IPS-18c (cell line): ENCODE data around the gene TERB1.

Experiments
- H3K4me3 ChIP-seq: 2 replicates; pipeline ENCODE4 v1.7.0; 2013; ENCODE audit warnings: low read depth, mild to moderate bottlenecking, low read length, moderate library complexity; ENCODE audit not compliant: insufficient read depth
- H3K9me3 ChIP-seq: one replicate; pipeline ENCODE4 v1.6.1; 2013; ENCODE audit warnings: mild to moderate bottlenecking, low read length, moderate library complexity; ENCODE audit not compliant: control insufficient read depth, insufficient read depth

Gene TERB1

DNA sequence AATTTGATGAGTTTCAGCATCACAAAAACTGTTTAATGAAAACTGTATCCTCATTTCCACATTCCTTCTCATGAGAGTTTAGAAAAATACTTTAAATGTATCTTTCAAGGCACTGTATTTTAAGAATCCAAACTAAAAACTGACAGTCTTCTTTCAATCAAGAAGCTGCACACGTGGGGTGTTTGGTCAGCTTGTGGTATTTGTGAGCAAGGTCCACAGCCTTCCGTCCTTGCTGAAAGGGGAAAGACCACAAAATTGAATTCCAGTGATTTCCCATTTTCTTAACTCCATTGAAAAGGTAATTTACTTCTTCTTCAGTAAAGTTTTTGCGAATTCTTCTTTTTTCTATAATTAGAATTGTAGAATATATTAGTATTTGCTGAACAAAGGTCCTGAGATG, 46.6 kb downstream of the TERB1 start:
- H3K4me3 ChIP-seq, result no peak overlapping the region

DNA sequence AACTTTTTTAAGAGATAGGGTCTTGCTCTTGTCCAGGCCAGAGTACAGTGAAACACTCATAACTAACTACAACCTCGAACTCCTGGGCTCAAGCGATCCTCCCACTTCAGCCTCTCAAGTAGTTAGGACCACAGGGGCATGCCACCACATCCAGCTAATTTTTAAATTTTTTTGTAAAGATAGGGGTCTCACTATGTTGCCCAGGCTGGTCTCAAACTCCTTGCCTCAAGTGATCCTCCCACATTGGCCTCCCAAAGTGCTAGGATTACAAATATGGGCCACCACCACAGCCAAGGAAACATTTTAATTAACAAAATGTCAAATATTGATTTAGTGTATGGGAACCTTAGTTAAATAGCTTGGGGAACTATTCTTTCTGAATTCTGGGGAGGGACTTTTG, 47.2 kb downstream of the TERB1 start:
- Histone ChIP-seq H3K4me3 (no peak overlapping the region), H3K9me3 (peaks cover 2% of the 10 kb centered on the region)

More for the DNA sequence above, 46.6 kb downstream of the TERB1 start:
- peaks cover 2% of the 10 kb centered on the region for H3K9me3 ChIP-seq

DNA sequence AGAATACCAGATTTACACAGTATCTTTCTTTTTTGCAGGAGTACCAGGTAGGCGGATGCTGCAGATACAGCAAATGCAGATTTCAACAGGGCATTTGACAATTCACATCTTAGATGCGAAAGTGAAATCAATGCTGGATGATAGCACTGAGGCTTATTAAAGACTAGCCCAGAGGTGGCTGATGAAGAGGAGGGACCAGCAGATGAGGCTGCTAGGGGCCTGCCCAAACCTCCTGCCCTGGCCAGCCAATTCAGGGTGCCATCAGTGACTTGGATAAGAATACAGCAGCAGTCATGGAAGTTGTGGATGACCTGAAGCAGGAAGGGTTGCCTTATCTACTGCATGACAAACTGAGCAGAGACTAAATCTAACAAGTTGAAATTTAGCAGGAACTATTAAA, 48.4 kb downstream of the TERB1 start:
- Histone ChIP-seq H3K4me3 (no peak overlapping the region), H3K9me3 (peaks cover 2% of the 10 kb centered on the region)

DNA sequence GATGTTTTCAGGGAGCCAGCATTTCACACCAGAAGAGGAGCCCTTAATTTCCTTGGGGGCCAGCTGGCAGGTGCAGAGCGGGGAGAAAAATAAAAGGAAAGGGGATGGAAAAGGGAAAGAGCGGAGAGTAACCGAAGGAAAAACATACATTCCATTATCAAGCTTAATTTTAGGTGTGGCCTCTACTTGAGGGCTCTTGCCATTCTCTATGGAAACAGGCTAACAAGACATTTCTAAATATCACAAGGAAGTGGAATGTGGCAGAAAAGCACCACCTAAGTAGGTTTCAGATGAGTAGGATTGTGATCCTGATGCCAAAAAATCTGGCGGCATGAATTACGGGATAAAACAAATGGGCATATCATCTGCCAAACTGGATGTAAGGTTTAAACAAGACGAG, 49.0 kb downstream of the TERB1 start:
- H3K4me3 ChIP-seq, result no peak overlapping the region
- peaks cover 2% of the 10 kb centered on the region for H3K9me3 ChIP-seq

DNA sequence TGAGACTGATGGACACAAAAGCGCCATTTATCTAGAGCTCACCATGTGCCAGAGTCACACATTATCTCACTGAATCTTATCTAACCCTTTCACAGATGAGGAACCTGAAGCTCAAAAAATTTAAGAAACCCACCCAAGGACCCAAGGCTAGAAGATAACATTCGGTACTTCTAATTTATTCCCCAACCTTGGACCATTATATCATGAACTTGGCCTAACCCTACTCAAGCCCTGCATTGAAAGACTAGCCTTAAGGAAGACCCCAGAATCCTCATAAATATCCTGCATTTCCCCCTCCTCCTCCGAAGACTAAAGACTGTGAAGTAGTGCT, 49.4 kb downstream of the TERB1 start:
- H3K9me3 ChIP-seq, result peaks cover 2% of the 10 kb centered on the region
- no peak overlapping the region for H3K4me3 ChIP-seq

DNA sequence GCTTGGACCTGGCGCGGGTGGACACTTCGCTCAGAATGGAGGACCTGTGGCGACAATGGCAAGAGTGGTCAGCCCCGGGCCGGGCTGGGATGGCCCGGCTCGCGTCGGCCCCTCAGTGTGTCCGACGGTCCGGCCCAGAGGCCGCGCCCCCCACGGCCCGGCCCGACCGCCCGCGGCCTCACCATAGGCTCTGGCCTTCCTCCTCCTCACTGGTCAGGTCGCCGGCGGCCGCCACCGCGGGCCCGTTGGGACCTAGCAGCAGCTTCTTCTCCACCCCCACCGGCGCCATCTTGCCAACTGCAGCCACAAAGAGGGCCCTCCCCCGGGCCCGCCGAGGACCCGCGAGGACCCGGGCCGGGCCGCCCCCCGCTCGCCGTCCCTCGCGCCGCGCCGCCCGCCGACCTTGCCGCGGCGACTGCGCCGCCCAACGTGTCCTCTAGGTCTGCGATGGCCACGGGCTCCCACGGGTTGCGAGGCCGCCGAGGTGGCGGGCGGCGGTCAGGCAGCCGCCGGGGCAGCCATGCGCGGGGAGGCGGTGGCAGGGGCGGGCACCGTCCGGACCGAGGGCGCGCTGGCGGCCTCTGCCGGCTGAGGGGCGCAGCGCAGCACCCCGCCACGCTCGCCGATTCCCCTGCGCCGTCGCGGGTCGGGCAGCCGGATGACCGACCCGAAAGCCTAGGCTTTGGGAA, 49.9 kb downstream of the TERB1 start, which contains the start of gene DYNC1LI2:
Gene DYNC1LI2, minus strand, starts transcription at position 307 of the 689 bp plus-strand sequence. Its CDS starts 18 bp downstream, at position 289.
- H3K9me3 ChIP-seq, result peaks cover 2% of the 10 kb centered on the region
- H3K4me3 ChIP-seq, result peak within 1 kb of the TSS; percentile 92

DNA sequence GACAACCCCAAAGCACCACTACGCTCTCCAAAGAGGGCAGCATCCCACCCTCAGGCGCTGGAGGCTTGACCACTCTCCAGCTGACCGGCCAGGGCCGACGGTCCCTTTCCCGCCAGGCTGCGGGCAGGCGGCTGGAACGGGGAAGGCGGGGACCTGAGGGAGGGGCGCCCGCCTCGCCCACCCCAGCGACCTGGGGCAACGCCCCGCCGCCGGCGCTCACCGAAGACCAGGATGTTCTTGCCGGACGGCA, 50.4 kb downstream of the TERB1 start:
- H3K9me3 ChIP-seq, result peaks cover 2% of the 10 kb centered on the region
- H3K4me3 ChIP-seq, result peak overlapping the region; percentile 92

DNA sequence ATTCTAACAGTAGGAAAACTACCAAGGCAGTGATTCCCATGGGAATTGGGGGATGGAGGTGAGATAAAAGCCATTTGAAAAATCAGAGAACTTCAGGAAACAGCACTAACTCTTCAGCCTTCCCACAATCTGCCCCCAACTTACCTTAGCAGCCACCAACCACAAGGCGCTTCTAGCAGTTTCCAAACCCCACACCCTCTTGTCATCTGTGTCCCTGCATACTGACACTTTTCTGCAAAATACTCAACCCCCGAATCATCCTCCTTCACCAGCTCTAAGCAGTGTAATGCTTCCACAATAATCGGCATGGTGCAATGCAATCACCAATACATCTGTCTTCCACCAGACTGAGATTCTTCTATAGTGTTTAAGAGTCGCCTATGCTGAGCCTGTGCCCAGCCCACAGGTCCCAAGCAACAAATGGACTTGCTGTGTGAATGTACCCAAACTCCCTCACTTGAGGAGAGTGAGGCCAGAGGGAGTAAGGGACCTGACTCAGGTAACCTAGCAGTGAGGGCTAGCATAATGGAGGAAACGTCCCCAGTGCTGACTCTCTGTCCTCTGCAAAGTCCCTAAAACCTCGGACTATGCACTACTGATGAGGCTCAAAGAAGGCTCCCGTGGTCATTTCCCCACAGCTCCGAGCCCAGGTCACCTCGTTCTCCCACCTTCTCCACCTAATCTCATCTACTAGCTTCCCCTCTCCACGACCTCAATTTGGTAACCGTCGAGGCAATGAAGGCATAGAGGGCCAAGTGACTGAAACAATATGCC, 50.9 kb downstream of the TERB1 start:
- peaks cover 2% of the 10 kb centered on the region for H3K9me3 ChIP-seq

DNA sequence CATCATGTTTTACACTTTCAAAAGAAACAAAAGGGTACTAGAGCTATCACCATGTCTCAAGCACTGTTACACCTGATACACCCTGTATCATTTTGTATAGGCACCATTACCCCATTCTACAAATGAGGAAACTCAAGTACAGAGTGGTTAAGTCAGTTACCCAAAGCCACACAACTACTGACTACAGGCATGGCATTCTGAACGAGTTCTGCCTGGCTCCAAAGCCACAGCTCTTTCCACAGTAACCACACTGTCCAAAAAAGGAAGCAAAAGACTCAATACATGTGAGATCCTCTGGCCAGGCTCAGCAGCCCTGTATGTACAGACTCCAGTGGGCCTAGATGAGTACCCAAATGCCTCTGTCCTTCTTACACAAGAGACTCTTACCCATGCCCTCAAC, 54.7 kb downstream of the TERB1 start:
- Histone ChIP-seq H3K4me3 (no peak overlapping the region), H3K9me3 (peaks cover 2% of the 10 kb centered on the region)

More for the DNA sequence above, 50.9 kb downstream of the TERB1 start:
- peak overlapping the region; percentile 92 for H3K4me3 ChIP-seq

DNA sequence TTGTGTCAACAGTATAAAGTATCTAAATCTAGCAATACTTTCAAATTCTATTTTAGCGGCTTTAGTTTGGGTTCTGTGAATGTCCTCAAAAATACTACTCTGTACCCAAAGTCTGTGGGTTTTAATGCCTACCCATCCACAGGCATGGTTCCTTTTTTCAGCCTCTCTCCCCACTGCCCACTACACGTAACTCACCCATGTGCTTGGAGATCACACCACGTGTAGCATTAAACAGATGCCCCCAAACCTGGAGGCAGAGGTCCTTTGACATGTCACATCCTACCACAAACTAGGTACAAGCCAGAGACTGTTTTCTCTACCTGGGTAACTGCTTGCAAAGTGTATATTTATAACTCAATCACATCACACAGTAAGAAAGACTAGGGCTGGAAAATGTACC, 55.3 kb downstream of the TERB1 start:
- Histone ChIP-seq H3K4me3 (no peak overlapping the region), H3K9me3 (peaks cover under 1% of the 10 kb centered on the region)

DNA sequence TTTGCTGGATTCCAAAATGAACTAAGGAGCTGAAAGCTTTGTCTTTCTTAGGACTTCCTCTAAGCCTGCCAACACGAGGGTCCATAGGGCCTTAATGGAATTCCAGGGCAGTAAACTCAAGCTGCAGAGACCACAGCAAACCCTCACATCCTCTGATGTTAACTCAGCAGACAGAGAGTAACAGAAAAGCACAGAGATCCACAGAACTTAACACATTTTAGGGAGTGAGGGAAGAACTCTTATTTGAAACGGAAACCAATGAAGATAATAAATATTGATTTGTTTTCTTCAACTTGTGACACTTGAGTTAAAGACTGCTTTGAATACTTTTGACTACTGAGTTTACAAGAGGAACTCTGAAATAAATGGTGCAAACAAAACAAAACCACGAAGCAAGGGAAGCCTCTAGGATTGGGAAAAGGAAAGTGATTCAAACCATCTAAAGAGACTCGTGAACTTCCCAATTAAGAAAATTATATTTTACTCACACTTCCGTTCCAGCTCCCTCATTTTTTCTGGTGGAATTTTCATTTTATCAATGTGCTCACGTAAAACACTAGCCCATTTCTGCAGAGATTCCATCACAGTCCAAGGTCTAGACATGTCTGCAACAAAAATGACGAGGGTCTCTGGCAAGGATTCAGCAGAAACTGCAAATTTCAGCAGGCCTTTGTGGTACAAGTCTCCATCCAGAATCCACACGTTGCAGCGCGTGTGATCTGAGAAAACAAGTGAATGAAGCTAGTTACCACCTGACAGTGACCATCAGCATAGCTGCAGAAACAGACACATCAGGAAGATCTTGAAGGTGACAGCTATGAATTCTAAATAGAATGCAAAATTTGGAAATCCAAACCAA, 59.2 kb downstream of the TERB1 start:
- Histone ChIP-seq H3K4me3 (no peak overlapping the region), H3K9me3 (no peaks in the 10 kb centered on the region)

DNA sequence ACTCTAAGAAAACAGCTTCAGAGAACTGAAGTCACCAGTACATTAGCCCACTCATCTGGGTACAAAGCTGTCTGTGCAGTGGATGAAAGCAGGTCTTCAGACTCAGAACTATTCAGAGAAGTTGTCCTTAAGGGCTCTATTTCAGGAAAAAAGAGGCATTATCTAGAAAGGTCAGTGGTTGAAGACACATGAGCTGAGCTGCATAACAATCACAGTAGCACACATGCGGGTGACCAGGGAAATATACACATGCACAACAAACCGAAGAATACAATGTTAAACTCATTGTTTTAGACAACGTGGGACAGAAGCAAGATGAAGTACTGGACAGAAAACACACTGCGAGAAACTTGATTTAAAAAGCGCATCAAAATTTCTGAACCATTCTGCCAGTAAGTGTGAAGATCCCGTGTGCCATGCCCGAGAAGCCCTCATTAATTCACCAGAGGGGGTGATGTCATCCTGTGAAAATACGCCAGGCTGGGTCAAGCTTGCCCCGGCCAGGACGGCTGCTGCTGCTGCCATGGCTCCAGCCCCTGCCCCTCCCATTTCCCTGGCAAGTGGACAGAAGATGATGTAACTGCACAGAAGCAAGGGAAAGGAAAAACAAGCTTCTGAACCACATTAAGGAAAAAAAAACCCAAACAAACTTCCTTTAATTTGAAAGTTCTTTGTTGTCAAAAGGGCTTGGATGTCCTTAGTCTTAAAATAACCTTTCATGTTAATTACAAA, 60.0 kb downstream of the TERB1 start:
- H3K9me3 ChIP-seq, result no peaks in the 10 kb centered on the region

DNA sequence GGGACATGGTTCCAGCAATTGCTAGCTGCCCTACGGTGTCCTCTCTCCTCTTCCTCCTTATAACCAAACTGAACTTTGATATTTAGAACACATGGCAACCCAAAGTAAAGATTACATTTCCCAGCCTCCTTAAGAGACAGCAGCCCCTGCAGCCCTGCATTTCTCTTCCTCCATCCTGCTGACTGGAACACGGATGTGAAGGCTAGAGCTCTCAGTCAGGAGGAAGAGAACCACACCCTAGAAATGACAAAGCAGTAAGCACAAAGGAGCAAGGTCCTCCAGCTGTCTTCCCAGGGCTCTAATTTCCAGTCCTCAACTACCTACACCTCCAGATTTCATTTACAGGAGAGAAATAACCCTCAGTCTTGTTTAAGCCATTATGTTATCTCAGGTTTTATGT, 60.9 kb downstream of the TERB1 start:
- 0 out of 2 replicates have a peak overlapping the region, but pooled peaks have one; percentile 10 for H3K4me3 ChIP-seq
- H3K9me3 ChIP-seq, result no peaks in the 10 kb centered on the region

More for the DNA sequence above, 60.0 kb downstream of the TERB1 start:
- H3K4me3 ChIP-seq, result no peak overlapping the region

DNA sequence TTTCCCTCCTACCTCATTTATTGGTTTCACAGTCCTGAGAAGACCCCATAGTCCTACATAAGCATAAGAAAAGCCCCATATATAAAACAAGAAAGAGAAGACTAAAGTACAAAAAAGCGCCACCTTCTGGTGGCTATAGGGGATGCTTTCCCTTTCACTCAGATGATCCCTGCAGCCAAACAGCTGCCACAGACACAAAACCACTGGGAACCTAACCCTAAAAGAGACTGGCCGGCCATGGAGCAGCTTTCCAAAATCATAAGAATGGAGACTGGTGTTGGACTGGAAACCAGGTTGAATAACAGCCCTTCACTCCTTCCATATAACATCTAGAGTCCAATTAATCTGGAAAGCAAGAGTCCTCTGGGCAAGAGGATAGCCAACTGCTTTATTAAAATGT, 61.4 kb downstream of the TERB1 start:
- H3K4me3 ChIP-seq, result no peak overlapping the region
- H3K9me3 ChIP-seq, result no peaks in the 10 kb centered on the region

DNA sequence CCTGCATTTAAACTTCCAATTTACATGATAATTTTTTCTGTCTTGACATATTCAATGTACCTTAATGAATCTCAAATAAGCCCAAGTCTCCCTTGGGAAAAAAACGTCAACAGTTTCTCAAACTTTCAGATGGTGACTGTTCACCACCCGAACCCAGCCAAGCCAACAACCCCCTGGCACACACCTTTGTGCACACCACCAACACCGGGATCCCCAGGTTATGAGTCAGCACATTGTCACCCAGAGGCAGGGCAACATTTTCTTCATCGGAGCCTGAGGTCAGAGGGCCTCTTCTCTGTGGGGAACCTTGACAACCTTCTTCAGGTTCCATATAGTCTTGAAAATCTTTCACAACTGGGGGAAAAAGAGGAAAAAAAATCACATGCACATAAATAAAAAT, 65.5 kb downstream of the TERB1 start:
- H3K4me3 ChIP-seq, result no peak overlapping the region
- H3K9me3 ChIP-seq, result no peaks in the 10 kb centered on the region

DNA sequence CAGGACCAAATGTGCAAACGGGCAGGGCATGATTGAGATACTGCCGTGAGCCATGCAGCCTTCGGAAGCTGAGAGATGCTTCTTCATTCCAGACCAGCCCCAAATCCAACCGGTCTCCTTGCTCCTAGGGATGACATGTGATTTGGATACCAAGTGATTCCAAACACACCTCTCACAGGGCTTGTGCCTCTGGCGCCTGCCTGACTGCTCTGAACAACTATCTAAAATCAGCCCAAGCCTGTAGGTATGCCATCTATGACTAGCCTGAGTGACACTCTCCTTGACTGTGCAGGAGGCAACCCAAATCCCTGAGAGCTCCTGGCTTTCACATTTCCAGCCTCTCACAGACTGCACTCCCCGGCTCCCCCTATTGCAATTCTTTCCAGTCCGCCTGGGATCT, 70.3 kb downstream of the TERB1 start:
- no peak overlapping the region for H3K4me3 ChIP-seq
- no peaks in the 10 kb centered on the region for H3K9me3 ChIP-seq

DNA sequence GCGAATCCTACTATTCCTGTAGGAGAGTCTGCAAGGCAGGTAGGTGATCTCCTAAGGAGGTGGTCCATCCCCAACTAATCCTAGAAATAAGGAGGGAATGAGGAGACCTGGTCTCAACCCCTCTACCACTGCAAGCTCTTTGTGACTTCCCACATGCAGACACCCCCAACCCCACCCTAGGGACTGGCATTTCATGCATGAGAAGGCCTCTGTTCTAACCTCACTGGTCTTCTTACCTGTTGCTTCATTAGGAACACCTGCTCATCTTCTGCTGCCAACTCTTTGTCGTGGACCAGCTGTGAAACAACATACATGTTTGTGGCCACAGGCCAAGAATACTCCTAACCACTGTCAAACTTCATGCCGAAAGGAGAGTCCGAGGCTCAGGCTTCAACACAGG, 72.6 kb downstream of the TERB1 start:
- no peaks in the 10 kb centered on the region for H3K9me3 ChIP-seq
- H3K4me3 ChIP-seq, result no peak overlapping the region
